ENCODE measurements around the gene WDR38.

WDR38 gene

GRCh38 chr9:124858330-124859046 lies 5.2 kb downstream of the WDR38 start:
- DNase-seq (ENCODE audit: low spot score): no peak

GRCh38 chr9:124859803-124860581 lies 6.7 kb downstream of the WDR38 start:
- DNase-seq (ENCODE audit: low spot score): no peak

- DNase-seq (ENCODE audit: low spot score): no peak
Observed at GRCh38 chr9:124860582-124861341, 7.5 kb downstream of the WDR38 start.

- DNase-seq (ENCODE audit: low spot score): peak; percentile 99
Observed at GRCh38 chr9:124861342-124862229, 8.3 kb downstream of the WDR38 start, which contains the start of the genes ARPC5L and RPL35. Gene ARPC5L (plus strand): TSS chr9:124862130. CDS start chr9:124869291, 7,161 bp downstream. Gene RPL35 (minus strand): TSS chr9:124861957. CDS start chr9:124861912, 45 bp downstream.

GRCh38 chr9:124863371-124863871 lies 10.2 kb downstream of the WDR38 start:
- DNase-seq (ENCODE audit: low spot score): no peak

- peak; percentile 97 for DNase-seq (ENCODE audit: low spot score)
Observed at GRCh38 chr9:124868511-124869465, 15.5 kb downstream of the WDR38 start.

- no peak for DNase-seq (ENCODE audit: low spot score)
Observed at GRCh38 chr9:124869466-124869985, 16.3 kb downstream of the WDR38 start.

GRCh38 chr9:124869986-124870560 lies 16.8 kb downstream of the WDR38 start:
- DNase-seq (ENCODE audit: low spot score): no peak

- no peak for DNase-seq (ENCODE audit: low spot score)
Observed at GRCh38 chr9:124870723-124871122, 17.5 kb downstream of the WDR38 start.

- DNase-seq (ENCODE audit: low spot score): no peak
Observed at GRCh38 chr9:124871156-124871561, 17.9 kb downstream of the WDR38 start.

GRCh38 chr9:124873664-124874063 lies 20.4 kb downstream of the WDR38 start:
- DNase-seq (ENCODE audit: low spot score): no peak

- DNase-seq (ENCODE audit: low spot score): no peak
Observed at GRCh38 chr9:124875501-124875900, 22.2 kb downstream of the WDR38 start.

- no peak for DNase-seq (ENCODE audit: low spot score)
Observed at GRCh38 chr9:124877021-124877782, 23.9 kb downstream of the WDR38 start.

- DNase-seq (ENCODE audit: low spot score): no peak
Observed at GRCh38 chr9:124878021-124878420, 24.8 kb downstream of the WDR38 start.

GRCh38 chr9:124878518-124878917 lies 25.3 kb downstream of the WDR38 start:
- no peak for DNase-seq (ENCODE audit: low spot score)

- DNase-seq (ENCODE audit: low spot score): no peak
Observed at GRCh38 chr9:124879226-124879625, 26.0 kb downstream of the WDR38 start.

GRCh38 chr9:124880501-124880900 lies 27.2 kb downstream of the WDR38 start:
- no peak for DNase-seq (ENCODE audit: low spot score)

- no peak for DNase-seq (ENCODE audit: low spot score)
Observed at GRCh38 chr9:124881138-124881743, 28.0 kb downstream of the WDR38 start.

Measured in hepatic stellate cell (primary cell).